OCI-LY3 (cell line): ENCODE data around the gene TOMM70.

Experiments
- H2AFZ ChIP-seq: fragments of 200-600, 300-600 bp; shearing (Covaris generic); 2 replicates; pipeline ENCODE4 v1.6.0; 2014; ENCODE audit warnings: antibody characterized with exemption, low read depth, low read length
- H3K27ac ChIP-seq: fragments of 200-600, 300-600 bp; sonication (generic); 2 replicates; pipeline ENCODE4 v1.5.1; 2014; ENCODE audit warnings: mild to moderate bottlenecking, low read length, moderate library complexity, mixed read lengths
- H3K27me3 ChIP-seq: fragments of 200-600, 300-600 bp; sonication (generic); 2 replicates; pipeline ENCODE4 v1.6.1; 2014; ENCODE audit warnings: low read depth, low read length, mixed read lengths
- H3K36me3 ChIP-seq: fragments of 200-600, 300-600 bp; sonication (generic); replicated peaks from 2 replicates; pipeline ENCODE3; 2014; ENCODE audit warnings: low read depth, low read length, mixed read lengths
- H3K4me1 ChIP-seq: fragments of 300-600, 200-600 bp; sonication (generic); 2 replicates; pipeline ENCODE4 v1.6.1; 2014; ENCODE audit warnings: low read length, mixed read lengths
- H3K4me2 ChIP-seq: fragments of 200-600, 300-600 bp; sonication (generic); 2 replicates; pipeline ENCODE4 v1.6.1; 2014; ENCODE audit warnings: low read length, mixed read lengths
- H3K4me3 ChIP-seq: fragments of 300-600, 200-600 bp; sonication (generic); 2 replicates; pipeline ENCODE4 v1.5.1; 2014; ENCODE audit warnings: antibody characterized with exemption, mild to moderate bottlenecking, low read length, moderate library complexity
- H3K79me2 ChIP-seq: fragments of 300-600, 200-600 bp; shearing (Covaris generic); 2 replicates; pipeline ENCODE4 v1.6.1; 2014; ENCODE audit warnings: mild to moderate bottlenecking, low read length, mixed read lengths
- H3K9ac ChIP-seq: fragments of 300-600, 200-600 bp; shearing (Covaris generic); 2 replicates; pipeline ENCODE4 v1.6.0; 2014; ENCODE audit warnings: mild to moderate bottlenecking, low read length, moderate library complexity
- H3K9me3 ChIP-seq: fragments of 200-600, 300-600 bp; shearing (Covaris generic); 2 replicates; pipeline ENCODE4 v1.6.1; 2014; ENCODE audit warnings: low read length, mixed read lengths; ENCODE audit not compliant: insufficient read depth
- H4K20me1 ChIP-seq: fragments of 200-600, 300-600 bp; sonication (generic); 2 replicates; pipeline ENCODE4 v1.6.1; 2016; ENCODE audit warnings: low read length, mixed read lengths; ENCODE audit not compliant: insufficient read depth
- CTCF ChIP-seq: fragments of 200-600, 300-600 bp; sonication (generic); IDR thresholded peaks from 2 replicates; pipeline ENCODE4 v1.5.1; 2014; ENCODE audit warnings: antibody characterized with exemption, low read length, low read depth
- EZH2phosphoT487 ChIP-seq: fragments of 200-600 bp; shearing (Covaris generic); IDR thresholded peaks from 2 replicates; pipeline ENCODE4 v1.6.1; 2018; ENCODE audit warnings: antibody characterized with exemption, mixed run types, low read depth

TOMM70 gene

DNA sequence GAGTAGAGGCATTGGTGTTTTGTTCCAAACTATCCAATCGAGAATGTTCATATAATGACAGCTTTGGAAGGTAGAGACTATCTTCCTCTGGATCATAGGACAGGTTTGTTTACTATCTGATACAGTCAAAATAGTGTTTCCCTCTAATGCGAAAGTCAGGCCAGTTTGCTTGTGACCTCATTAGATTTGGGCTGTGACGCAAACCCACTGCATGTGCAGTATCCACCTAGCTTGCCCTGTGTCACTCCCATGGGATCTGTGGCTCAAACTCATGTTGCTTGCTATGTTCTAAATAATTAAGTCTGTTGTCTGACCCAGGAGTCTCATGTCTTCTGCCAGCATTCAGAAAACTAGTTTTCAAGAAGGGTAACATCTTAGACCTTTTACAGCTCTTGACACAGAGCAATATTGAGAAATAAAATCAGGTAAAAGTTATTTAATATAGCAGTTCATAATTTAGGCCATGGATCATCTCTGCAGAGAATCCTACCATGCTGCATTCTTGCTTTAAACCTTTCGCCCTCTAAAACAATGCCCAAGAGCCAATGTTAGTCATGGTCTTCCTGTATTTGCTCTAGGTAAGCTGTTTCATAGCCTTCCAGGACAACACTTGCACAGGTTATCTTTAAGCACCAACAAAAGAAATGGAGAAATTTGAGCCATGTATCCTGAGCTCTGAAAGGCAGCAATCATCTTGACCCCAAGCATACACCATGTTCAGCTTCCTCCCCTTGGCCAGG, 40.0 kb downstream of the TOMM70 start:
- H3K4me1 ChIP-seq: no peaks in the 10 kb centered on the region
- H3K27ac ChIP-seq: no peak overlapping the region
- no peak overlapping the region for H3K4me3 ChIP-seq
- H3K4me2 ChIP-seq: no peak overlapping the region
- TF ChIP-seq CTCF: no peak
- TF ChIP-seq EZH2phosphoT487: no peak
- no peak overlapping the region for H2AFZ ChIP-seq
- no peaks in the 10 kb centered on the region for H3K27me3 ChIP-seq
- no peaks in the 10 kb centered on the region for H3K79me2 ChIP-seq
- peaks cover 72% of the 10 kb centered on the region for H3K36me3 ChIP-seq
- H3K9ac ChIP-seq: no peak overlapping the region
- no peaks in the 10 kb centered on the region for H3K9me3 ChIP-seq
- no peaks in the 10 kb centered on the region for H4K20me1 ChIP-seq

GRCh38 chr3:100359035-100359434, 41.9 kb downstream of the TOMM70 start:
- H3K27ac ChIP-seq: no peak overlapping the region
- H3K4me2 ChIP-seq: no peak overlapping the region
- H3K9me3 ChIP-seq: no peaks in the 10 kb centered on the region
- no peak overlapping the region for H3K4me3 ChIP-seq
- H3K79me2 ChIP-seq: no peaks in the 10 kb centered on the region
- H4K20me1 ChIP-seq: no peaks in the 10 kb centered on the region
- H3K4me1 ChIP-seq: 0 out of 2 replicates have a peak, but pooled peaks cover 5% of the 10 kb centered on the region
- peaks cover 68% of the 10 kb centered on the region for H3K36me3 ChIP-seq
- no peak overlapping the region for H3K9ac ChIP-seq
- H3K27me3 ChIP-seq: no peaks in the 10 kb centered on the region
- H2AFZ ChIP-seq: no peak overlapping the region
- no peak for TF ChIP-seq CTCF
- no peak for TF ChIP-seq EZH2phosphoT487

DNA sequence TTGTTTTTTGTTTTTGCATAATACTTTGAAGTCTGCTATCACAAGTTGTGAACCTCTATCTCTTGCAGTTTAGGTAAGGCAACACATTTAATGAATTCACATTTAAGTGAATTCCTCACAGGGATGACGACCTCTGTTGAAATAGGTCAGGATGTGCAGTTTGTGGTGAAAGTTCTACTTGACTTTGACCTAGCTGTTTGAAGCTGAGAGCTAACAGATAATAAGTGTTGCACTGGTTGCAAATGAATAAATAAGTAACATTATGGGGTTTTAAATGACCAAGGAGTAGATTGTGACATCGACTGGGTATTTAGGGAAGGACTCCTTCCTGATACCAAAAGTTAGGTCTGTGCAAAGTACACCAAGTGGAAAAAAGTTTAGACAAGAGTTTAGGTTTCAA, 42.5 kb downstream of the TOMM70 start:
- H3K4me1 ChIP-seq: 0 out of 2 replicates have a peak, but pooled peaks cover 5% of the 10 kb centered on the region
- no peaks in the 10 kb centered on the region for H3K9me3 ChIP-seq
- H4K20me1 ChIP-seq: no peaks in the 10 kb centered on the region
- H3K4me3 ChIP-seq: no peak overlapping the region
- H3K36me3 ChIP-seq: peaks cover 64% of the 10 kb centered on the region
- H3K27ac ChIP-seq: no peak overlapping the region
- H2AFZ ChIP-seq: no peak overlapping the region
- no peaks in the 10 kb centered on the region for H3K27me3 ChIP-seq
- TF ChIP-seq EZH2phosphoT487: no peak
- no peak for TF ChIP-seq CTCF
- no peak overlapping the region for H3K4me2 ChIP-seq
- H3K79me2 ChIP-seq: no peaks in the 10 kb centered on the region
- no peak overlapping the region for H3K9ac ChIP-seq

DNA sequence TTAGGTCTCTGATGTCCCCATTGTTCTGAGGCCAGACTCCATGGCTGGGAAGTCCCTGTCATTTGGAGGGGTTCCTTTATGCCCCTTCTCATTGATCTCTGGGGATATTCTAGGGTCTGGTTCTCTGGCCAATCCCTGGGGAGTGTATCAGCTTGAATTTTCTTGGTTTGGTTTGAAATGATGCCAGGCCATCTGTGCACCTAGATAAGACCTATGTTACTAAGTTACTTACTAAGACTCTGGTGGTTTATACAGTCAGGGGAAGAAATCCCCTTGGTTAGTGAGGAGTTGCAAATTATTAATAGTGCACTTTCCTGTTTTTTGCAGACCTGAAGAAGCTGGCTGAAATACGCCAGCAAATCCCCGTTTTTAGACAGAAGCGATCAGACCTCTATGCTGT, 46.0 kb downstream of the TOMM70 start:
- Histone ChIP-seq H3K9ac (no peak overlapping the region), H3K36me3 (peaks cover 53% of the 10 kb centered on the region)

More for the DNA sequence above, 46.0 kb downstream of the TOMM70 start:
- H4K20me1 ChIP-seq: no peaks in the 10 kb centered on the region
- no peak overlapping the region for H2AFZ ChIP-seq
- H3K79me2 ChIP-seq: no peaks in the 10 kb centered on the region
- H3K4me1 ChIP-seq: 0 out of 2 replicates have a peak, but pooled peaks cover 5% of the 10 kb centered on the region
- no peaks in the 10 kb centered on the region for H3K27me3 ChIP-seq
- no peaks in the 10 kb centered on the region for H3K9me3 ChIP-seq
- H3K4me2 ChIP-seq: no peak overlapping the region
- H3K4me3 ChIP-seq: no peak overlapping the region
- H3K27ac ChIP-seq: no peak overlapping the region
- TF ChIP-seq EZH2phosphoT487: no peak
- no peak for TF ChIP-seq CTCF
